A673 (cell line): ENCODE measurements around the gene GATA2.

ENCODE experiments used
- EZH2 ChIP-seq: fragments of 200-600 bp; sonication (generic); IDR thresholded peaks from 2 replicates; pipeline ENCODE4 v1.6.1; 2017; ENCODE audit warnings: borderline replicate concordance, low read depth, mild to moderate bottlenecking, mixed read lengths, antibody characterized with exemption, low read length; ENCODE audit not compliant: poor library complexity, severe bottlenecking
- TF ChIP-seq, protein P1 (sequence below): fragments of 300-800, 200-600 bp; sonication (generic); conservative IDR thresholded peaks from 2 replicates; pipeline ENCODE4 v1.5.1; 2017; ENCODE audit warnings: low read depth, mild to moderate bottlenecking, antibody characterized with exemption, low read length, moderate library complexity, mixed read lengths

- TF ChIP-seq, protein P1, sequence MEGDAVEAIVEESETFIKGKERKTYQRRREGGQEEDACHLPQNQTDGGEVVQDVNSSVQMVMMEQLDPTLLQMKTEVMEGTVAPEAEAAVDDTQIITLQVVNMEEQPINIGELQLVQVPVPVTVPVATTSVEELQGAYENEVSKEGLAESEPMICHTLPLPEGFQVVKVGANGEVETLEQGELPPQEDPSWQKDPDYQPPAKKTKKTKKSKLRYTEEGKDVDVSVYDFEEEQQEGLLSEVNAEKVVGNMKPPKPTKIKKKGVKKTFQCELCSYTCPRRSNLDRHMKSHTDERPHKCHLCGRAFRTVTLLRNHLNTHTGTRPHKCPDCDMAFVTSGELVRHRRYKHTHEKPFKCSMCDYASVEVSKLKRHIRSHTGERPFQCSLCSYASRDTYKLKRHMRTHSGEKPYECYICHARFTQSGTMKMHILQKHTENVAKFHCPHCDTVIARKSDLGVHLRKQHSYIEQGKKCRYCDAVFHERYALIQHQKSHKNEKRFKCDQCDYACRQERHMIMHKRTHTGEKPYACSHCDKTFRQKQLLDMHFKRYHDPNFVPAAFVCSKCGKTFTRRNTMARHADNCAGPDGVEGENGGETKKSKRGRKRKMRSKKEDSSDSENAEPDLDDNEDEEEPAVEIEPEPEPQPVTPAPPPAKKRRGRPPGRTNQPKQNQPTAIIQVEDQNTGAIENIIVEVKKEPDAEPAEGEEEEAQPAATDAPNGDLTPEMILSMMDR = no peak
- TF ChIP-seq EZH2 = no peak
These were observed 6.8 kb downstream of the GATA2 start for GRCh38 chr3:128486205-128486628.
